ENCODE results near the gene PAPOLG.

The PAPOLG gene

GRCh38 chr2:60708630-60709320 lies 47.3 kb upstream of the PAPOLG start:
- ATAC-seq = no peak
- TF ChIP-seq ESRRG (CRISPR knock-in tag; IDR thresholded peaks at IDR 0.05) (no peak), PPARA (CRISPR knock-in tag; IDR thresholded peaks at IDR 0.05; ENCODE audit: borderline replicate concordance) (no peak), ZNF565 (CRISPR knock-in tag; conservative IDR thresholded peaks at IDR 0.05; ENCODE audit: low read depth) (no peak), ZNF8 (CRISPR knock-in tag; IDR thresholded peaks at IDR 0.05) (no peak), PATZ1 (CRISPR knock-in tag; IDR thresholded peaks at IDR 0.05; ENCODE audit: borderline replicate concordance) (no peak), ISL1 (CRISPR knock-in tag; IDR thresholded peaks at IDR 0.05) (no peak), OSR1 (CRISPR knock-in tag; IDR thresholded peaks at IDR 0.05) (no peak), CSDC2 (CRISPR knock-in tag; IDR thresholded peaks at IDR 0.05) (no peak)

GRCh38 chr2:60710707-60711106 lies 45.4 kb upstream of the PAPOLG start:
- TF ChIP-seq ISL1 (CRISPR knock-in tag; IDR thresholded peaks at IDR 0.05) = no peak
- no peak for TF ChIP-seq TSHZ2 (CRISPR knock-in tag; IDR thresholded peaks at IDR 0.05)
- TF ChIP-seq CSRNP3 (CRISPR knock-in tag; IDR thresholded peaks at IDR 0.05) = no peak
- TF ChIP-seq ARNTL (CRISPR knock-in tag; IDR thresholded peaks at IDR 0.05; ENCODE audit: borderline replicate concordance, low read depth) = no peak
- TF ChIP-seq ZNF8 (CRISPR knock-in tag; IDR thresholded peaks at IDR 0.05) = no peak
- TF ChIP-seq PPARA (CRISPR knock-in tag; IDR thresholded peaks at IDR 0.05; ENCODE audit: borderline replicate concordance) = no peak
- TF ChIP-seq OSR1 (CRISPR knock-in tag; IDR thresholded peaks at IDR 0.05) = no peak
- TF ChIP-seq ZFP3 (CRISPR knock-in tag; IDR thresholded peaks at IDR 0.05) = no peak
- no peak for TF ChIP-seq RARB (CRISPR knock-in tag; IDR thresholded peaks at IDR 0.05)
- TF ChIP-seq TCF4 (CRISPR knock-in tag; IDR thresholded peaks at IDR 0.05; ENCODE audit: borderline replicate concordance) = no peak
- TF ChIP-seq TOX (CRISPR knock-in tag; IDR thresholded peaks at IDR 0.05; ENCODE audit: borderline replicate concordance) = no peak
- no peak for TF ChIP-seq BACH2 (CRISPR knock-in tag; IDR thresholded peaks at IDR 0.05; ENCODE audit: borderline replicate concordance)
- no peak for TF ChIP-seq ZFP30 (CRISPR knock-in tag; IDR thresholded peaks at IDR 0.05)
- ATAC-seq = no peak

- no peak for ATAC-seq
- TF ChIP-seq OSR1 (CRISPR knock-in tag; IDR thresholded peaks at IDR 0.05) (no peak), ZFP30 (CRISPR knock-in tag; IDR thresholded peaks at IDR 0.05) (no peak)
These were observed 40.5 kb upstream of the PAPOLG start for GRCh38 chr2:60715561-60715960.

GRCh38 chr2:60717691-60718090 lies 38.4 kb upstream of the PAPOLG start:
- TF ChIP-seq ARNTL (CRISPR knock-in tag; IDR thresholded peaks at IDR 0.05; ENCODE audit: borderline replicate concordance, low read depth) (no peak), SNAI2 (CRISPR knock-in tag; IDR thresholded peaks at IDR 0.05) (no peak), BACH2 (CRISPR knock-in tag; IDR thresholded peaks at IDR 0.05; ENCODE audit: borderline replicate concordance) (no peak), TCF4 (CRISPR knock-in tag; IDR thresholded peaks at IDR 0.05; ENCODE audit: borderline replicate concordance) (no peak), CSRNP3 (CRISPR knock-in tag; IDR thresholded peaks at IDR 0.05) (no peak), PPARA (CRISPR knock-in tag; IDR thresholded peaks at IDR 0.05; ENCODE audit: borderline replicate concordance) (no peak), ZFP30 (CRISPR knock-in tag; IDR thresholded peaks at IDR 0.05) (no peak), ZC3H10 (CRISPR knock-in tag; IDR thresholded peaks at IDR 0.05) (no peak)
- no peak for ATAC-seq
